Upper lobe of left lung (tissue), 4 donors: Measurements from ENCODE around the gene ARHGAP40.

Experiments
- POLR2A ChIP-seq, 4 donors: fragments of 450-650 bp; IDR thresholded peaks; one replicate each; pipeline ENCODE4 v1.5.1; 2016 to 2017; ENCODE audit warnings: antibody characterized with exemption in 4 of 4, mild to moderate bottlenecking in 2 of 4
- TF ChIP-seq, protein P1 (sequence below), 6 experiments: fragments of 450-650 bp in 4 of 6; fragments of 200-600 bp in 2 of 6; sonication (generic) in 2 of 6; IDR thresholded peaks; one replicate each; pipeline ENCODE4 v1.5.1; 2016 to 2019; ENCODE audit warnings: antibody characterized with exemption in 6 of 6

DNA sequence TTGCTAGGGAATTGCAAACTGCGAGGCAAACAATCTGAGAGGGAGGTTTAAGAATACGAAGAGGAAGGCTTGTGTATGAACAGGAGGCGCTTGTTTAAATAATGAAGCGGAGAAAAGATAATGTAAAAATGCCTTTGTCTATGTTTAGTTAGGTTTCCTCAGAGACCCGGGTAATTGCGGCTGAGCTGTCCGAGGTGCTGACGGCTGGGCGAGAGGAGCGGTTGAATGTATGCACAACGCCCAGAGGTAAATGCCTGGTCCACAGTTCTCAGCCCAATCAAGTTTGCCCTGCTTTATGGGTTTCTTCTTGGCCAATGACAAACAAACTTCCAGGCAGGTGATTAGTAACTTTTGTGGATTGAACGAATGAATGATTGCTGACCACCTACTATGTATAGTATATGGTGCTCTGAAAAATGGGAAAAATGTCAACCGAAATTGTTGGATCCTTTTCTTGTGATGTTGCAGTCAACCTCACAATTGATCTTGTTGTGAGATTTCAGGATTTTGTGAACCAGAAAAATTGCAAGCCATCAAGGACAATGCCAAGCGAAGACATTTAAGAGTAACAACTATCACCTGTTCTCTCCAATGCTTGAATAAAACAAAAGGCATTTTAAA, 84.4 kb downstream of the ARHGAP40 start:
- TF ChIP-seq, protein P1, sequence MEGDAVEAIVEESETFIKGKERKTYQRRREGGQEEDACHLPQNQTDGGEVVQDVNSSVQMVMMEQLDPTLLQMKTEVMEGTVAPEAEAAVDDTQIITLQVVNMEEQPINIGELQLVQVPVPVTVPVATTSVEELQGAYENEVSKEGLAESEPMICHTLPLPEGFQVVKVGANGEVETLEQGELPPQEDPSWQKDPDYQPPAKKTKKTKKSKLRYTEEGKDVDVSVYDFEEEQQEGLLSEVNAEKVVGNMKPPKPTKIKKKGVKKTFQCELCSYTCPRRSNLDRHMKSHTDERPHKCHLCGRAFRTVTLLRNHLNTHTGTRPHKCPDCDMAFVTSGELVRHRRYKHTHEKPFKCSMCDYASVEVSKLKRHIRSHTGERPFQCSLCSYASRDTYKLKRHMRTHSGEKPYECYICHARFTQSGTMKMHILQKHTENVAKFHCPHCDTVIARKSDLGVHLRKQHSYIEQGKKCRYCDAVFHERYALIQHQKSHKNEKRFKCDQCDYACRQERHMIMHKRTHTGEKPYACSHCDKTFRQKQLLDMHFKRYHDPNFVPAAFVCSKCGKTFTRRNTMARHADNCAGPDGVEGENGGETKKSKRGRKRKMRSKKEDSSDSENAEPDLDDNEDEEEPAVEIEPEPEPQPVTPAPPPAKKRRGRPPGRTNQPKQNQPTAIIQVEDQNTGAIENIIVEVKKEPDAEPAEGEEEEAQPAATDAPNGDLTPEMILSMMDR (IDR thresholded peaks at IDR 0.05) = no peak
- no peak for TF ChIP-seq POLR2A (IDR thresholded peaks at IDR 0.05)
